Hepatocyte (in vitro differentiated cells): Measurements from ENCODE around the gene KCNMA1.

ENCODE experiments used
- CTCF ChIP-seq: fragments of 200-600 bp; sonication (generic); IDR thresholded peaks from 2 replicates; pipeline ENCODE4 v1.5.1; 2016; ENCODE audit warnings: antibody characterized with exemption, mild to moderate bottlenecking; ENCODE audit not compliant: poor library complexity
- EZH2phosphoT487 ChIP-seq: fragments of 200-600 bp; sonication (generic); IDR thresholded peaks from one replicate; pipeline ENCODE4 v1.6.1; 2018; ENCODE audit warnings: antibody characterized with exemption, mild to moderate bottlenecking, low read depth, moderate library complexity; ENCODE audit not compliant: unreplicated experiment, severe bottlenecking

DNA sequence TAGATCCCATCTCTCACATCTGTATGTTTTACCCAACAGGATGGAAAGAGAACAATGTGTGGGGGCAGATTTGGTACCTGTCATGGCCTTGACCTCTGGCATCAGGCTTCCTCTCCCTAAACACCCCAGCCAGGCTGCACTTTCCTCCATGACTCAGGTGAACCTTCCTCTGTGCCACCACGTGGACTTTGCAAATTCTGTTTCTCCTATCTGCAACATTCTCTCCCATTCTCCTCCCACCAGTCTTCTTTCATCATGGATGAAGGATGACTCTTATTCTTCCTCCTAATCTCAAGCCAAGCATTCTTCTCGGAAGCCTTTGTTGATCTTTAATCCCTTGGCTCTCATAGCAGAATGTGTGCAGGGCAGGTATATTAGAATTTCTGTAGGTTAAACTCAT, 355.4 kb downstream of the KCNMA1 start:
- no peak for TF ChIP-seq CTCF
- no peak for TF ChIP-seq EZH2phosphoT487
